BE2C (cell line): Measurements from ENCODE around the gene FRMD5.

ENCODE experiments used
- DNase-seq: peaks from one replicate; pipeline ENCODE4 v3.0.0-alpha.2; 2020
- H3K27me3 ChIP-seq: fragments of 250-450 bp; sonication (Bioruptor Pico); 2 replicates; pipeline ENCODE4 v1.5.1; 2020; ENCODE audit warnings: mild to moderate bottlenecking
- H3K36me3 ChIP-seq: fragments of 250-450 bp; sonication (Bioruptor Pico); 2 replicates; pipeline ENCODE4 v1.5.1; 2020; ENCODE audit warnings: mild to moderate bottlenecking
- H3K4me1 ChIP-seq: fragments of 250-450 bp; sonication (Bioruptor Pico); 2 replicates; pipeline ENCODE4 v1.5.1; 2020
- H3K4me3 ChIP-seq: 2 replicates; pipeline ENCODE4 v1.5.1; 2011; ENCODE audit warnings: low read depth, low read length
- H3K9me3 ChIP-seq: fragments of 250-450 bp; sonication (Bioruptor Pico); 2 replicates; pipeline ENCODE4 v1.5.1; 2020
- CTCF ChIP-seq: IDR thresholded peaks from 2 replicates; pipeline ENCODE4 v1.5.1; 2012; ENCODE audit warnings: mild to moderate bottlenecking, low read depth, low read length

Gene FRMD5

GRCh38 chr15:43969802-43970375 lies 225.2 kb downstream of the FRMD5 start:
- H3K27me3 ChIP-seq = no peaks in the 10 kb centered on the region
- no peak for DNase-seq
- H3K9me3 ChIP-seq = no peaks in the 10 kb centered on the region
- TF ChIP-seq CTCF = no peak
- H3K4me3 ChIP-seq = no peak overlapping the region
- no peaks in the 10 kb centered on the region for H3K36me3 ChIP-seq
- peaks cover 3% of the 10 kb centered on the region for H3K4me1 ChIP-seq

DNA sequence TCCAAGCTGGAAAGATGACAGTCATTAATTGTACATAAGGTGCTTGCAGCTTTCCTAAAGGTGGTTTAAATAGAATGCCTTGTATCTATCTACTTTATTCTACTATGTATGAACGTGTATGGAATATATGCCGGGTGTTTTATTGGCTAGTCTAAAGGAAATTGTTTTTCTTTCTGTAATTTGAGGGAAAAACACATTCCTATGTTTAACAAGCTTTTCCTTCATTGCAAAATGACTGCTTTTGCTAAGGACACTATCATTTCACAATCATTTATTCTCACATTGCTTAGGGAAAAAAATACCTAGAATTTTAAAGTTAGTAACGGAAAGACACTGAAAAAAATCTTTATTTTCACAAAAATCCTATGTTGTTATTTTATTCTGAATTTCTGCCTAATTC lies 226.5 kb downstream of the FRMD5 start:
- no peak for TF ChIP-seq CTCF
- Histone ChIP-seq H3K36me3 (no peaks in the 10 kb centered on the region), H3K4me1 (peaks cover 3% of the 10 kb centered on the region), H3K9me3 (no peaks in the 10 kb centered on the region), H3K4me3 (no peak overlapping the region), H3K27me3 (no peaks in the 10 kb centered on the region)
- DNase-seq = no peak

- DNase-seq = no peak
- no peak for TF ChIP-seq CTCF
- Histone ChIP-seq H3K4me3 (no peak overlapping the region), H3K4me1 (peaks cover 3% of the 10 kb centered on the region), H3K36me3 (no peaks in the 10 kb centered on the region), H3K27me3 (no peaks in the 10 kb centered on the region), H3K9me3 (no peaks in the 10 kb centered on the region)
These were observed 228.4 kb downstream of the FRMD5 start for GRCh38 chr15:43966646-43967045.

DNA sequence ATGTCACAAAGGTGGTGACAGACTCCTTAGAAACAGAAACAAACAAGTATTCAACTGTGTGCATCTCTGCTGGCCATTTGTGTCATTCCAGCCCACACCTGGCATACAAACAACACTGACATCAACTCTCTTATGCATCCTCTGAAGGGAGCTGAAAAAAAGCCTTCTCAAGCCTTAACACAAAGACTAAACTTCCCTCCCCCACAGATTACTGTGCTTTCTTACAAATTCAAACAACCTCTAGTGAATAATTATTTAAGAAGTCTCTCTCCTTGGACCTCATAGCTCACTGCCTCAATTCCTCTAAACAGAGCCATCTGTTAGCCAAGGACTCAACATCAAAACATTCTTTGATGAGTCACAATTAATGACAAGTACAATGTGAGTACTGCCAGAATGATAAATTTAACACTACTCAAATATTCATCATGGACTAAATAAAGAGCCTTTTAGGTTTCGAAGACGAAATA lies 236.2 kb downstream of the FRMD5 start:
- H3K9me3 ChIP-seq = no peaks in the 10 kb centered on the region
- H3K27me3 ChIP-seq = no peaks in the 10 kb centered on the region
- H3K4me1 ChIP-seq = no peaks in the 10 kb centered on the region
- no peak overlapping the region for H3K4me3 ChIP-seq
- H3K36me3 ChIP-seq = no peaks in the 10 kb centered on the region
- no peak for DNase-seq
- TF ChIP-seq CTCF = no peak

GRCh38 chr15:43957724-43958123 lies 237.3 kb downstream of the FRMD5 start:
- Histone ChIP-seq H3K9me3 (no peaks in the 10 kb centered on the region), H3K4me1 (no peaks in the 10 kb centered on the region), H3K4me3 (no peak overlapping the region), H3K36me3 (no peaks in the 10 kb centered on the region), H3K27me3 (no peaks in the 10 kb centered on the region)
- DNase-seq = no peak
- TF ChIP-seq CTCF = no peak

DNA sequence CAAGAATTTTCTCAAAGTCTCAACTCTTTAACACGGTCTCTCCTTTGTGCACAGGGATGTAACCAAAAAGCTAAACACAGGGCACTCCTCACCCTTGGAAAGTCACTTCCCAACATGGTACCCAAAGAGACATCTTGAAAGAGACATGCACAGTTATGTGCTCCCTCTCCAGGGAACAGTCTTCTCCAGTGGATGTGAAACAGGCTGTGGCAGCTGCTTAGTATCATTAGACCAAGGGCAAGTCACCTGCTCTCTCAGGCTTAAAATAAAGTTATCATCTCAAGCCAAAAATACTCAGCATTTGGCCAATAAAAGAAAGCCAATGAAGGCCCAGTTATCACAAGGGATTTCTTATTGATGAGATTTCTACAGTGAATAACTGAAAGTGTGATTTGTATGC lies 239.9 kb downstream of the FRMD5 start:
- Histone ChIP-seq H3K4me3 (no peak overlapping the region), H3K4me1 (no peaks in the 10 kb centered on the region), H3K36me3 (no peaks in the 10 kb centered on the region), H3K9me3 (no peaks in the 10 kb centered on the region), H3K27me3 (no peaks in the 10 kb centered on the region)
- no peak for DNase-seq
- no peak for TF ChIP-seq CTCF
